ENCODE measurements around the gene THEM5.
"Not testable (repeated sequence)": the region's sequence is repeated elsewhere in the genome, so short reads cannot be mapped to it uniquely, and the experiment has no call there.

The THEM5 gene

DNA sequence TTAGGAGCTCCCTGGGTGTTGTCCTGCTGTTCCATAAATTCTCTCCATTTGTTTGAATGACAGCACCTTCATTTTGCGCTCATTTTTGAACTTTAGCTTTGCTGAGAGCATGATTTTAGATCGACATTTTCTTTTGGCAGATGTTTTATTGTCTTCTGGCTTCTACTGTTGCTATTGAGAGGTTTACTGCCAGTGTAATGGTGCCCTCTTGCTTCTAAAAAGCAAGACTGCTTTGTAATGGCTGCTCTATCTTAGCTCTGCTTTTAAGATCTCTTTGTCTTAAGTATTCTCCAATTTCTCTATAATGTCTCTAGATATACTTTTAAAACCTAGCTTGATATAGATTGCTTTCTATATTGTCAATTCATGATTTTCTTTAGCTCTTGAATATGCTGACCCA, 28.0 kb upstream of the THEM5 start:
- in situ Hi-C loops (cut with MboI; ENCODE audit: low sequenced_read_pairs, unreplicated experiment) = no loop called here
- DNase-seq (ENCODE audit: low spot score) = no peak
- TF ChIP-seq, protein P1, sequence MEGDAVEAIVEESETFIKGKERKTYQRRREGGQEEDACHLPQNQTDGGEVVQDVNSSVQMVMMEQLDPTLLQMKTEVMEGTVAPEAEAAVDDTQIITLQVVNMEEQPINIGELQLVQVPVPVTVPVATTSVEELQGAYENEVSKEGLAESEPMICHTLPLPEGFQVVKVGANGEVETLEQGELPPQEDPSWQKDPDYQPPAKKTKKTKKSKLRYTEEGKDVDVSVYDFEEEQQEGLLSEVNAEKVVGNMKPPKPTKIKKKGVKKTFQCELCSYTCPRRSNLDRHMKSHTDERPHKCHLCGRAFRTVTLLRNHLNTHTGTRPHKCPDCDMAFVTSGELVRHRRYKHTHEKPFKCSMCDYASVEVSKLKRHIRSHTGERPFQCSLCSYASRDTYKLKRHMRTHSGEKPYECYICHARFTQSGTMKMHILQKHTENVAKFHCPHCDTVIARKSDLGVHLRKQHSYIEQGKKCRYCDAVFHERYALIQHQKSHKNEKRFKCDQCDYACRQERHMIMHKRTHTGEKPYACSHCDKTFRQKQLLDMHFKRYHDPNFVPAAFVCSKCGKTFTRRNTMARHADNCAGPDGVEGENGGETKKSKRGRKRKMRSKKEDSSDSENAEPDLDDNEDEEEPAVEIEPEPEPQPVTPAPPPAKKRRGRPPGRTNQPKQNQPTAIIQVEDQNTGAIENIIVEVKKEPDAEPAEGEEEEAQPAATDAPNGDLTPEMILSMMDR (IDR thresholded peaks at IDR 0.05; ENCODE audit: borderline replicate concordance, control extremely low read depth, extremely low read depth, insufficient read depth, missing control alignments) = no peak

DNA sequence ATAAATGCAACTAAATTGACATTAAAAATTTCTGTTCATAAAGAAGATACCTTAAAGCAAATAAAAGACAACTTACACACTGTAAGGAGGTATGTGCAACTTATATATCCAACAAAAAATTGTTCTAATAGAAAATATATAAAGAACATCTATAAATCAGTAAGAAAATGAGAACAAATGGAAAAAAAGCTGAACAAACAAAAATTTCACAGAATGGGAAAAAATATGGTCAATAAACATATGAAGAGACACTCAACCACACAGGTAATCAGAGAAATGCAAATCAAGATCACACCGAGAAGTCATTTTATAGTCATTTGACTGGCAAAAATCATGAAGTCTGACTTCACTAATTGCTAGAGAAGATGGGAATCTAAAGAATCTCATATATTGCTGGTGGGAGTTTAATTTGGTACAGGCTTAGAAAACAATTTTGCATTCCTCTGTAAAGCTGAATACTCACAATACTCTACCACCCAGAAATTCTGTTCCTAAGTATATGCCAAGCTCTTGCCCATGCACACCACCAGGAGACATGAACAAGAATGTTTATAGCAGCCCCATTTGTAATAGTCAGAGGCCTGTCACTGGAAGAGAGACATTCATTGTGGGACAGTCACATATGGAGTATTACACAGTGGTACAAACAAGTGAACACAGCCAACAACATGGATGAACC, 22.0 kb upstream of the THEM5 start:
- in situ Hi-C loops (cut with MboI; ENCODE audit: low sequenced_read_pairs, unreplicated experiment) = no loop called here
- TF ChIP-seq, protein P1 (IDR thresholded peaks at IDR 0.05; ENCODE audit: borderline replicate concordance, control extremely low read depth, extremely low read depth, insufficient read depth, missing control alignments) = no peak
- DNase-seq (ENCODE audit: low spot score) = no peak

DNA sequence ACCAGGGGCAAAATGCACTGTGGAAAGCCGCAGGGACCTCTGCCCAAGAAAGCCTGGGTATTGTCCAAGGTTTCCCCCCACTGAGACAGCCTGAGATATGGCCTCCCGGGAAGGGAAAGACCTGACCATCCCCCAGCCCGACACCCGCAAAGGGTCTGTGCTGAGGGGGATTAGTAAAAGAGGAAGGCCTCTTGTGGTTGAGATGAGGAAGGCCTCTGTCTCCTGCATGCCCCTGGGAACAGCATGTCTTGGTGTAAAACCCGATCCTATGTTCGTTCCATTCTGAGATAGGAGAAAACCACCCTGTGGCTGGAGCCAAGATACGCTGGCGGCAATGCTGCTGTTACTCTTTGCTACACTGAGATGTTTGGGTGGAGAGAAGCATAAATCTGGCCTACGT, 19.3 kb upstream of the THEM5 start:
- DNase-seq (ENCODE audit: low spot score); in situ Hi-C loops (cut with MboI; ENCODE audit: low sequenced_read_pairs, unreplicated experiment): not testable (repeated sequence)

DNA sequence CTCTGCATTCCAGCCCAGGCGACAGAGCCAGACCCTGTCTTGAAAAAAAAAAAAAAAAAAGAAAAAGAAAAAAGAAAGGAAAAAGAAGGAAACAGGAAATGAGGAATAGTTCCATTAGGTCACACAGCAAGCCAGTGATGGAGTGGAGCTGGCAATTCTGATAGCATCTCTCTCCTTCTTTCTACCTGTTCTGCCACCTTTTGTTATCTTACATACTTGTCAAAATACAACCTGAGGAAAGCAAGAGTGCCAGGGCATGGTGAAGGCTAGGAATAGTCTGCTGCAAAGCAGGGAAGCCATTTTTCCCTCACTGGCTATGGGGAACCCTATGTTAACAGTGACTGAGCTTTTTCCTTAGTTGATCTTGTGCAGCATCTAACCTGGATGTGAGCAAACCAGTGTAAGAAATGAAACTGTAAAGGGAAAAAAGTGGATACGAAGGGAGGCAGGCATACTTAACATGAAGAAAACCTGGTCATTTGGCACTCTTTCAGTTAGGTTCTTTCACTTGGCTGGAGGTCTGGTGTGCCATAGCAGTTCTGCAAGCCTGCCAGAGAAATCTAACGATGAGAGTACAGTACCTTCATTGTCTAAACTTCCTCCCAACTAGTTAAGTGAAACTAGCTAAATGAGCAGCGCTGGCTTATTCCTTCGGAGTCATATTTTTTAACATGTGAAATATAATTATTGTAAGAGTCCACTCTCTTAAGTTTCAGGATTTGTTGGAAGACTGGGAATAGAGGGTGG, 17.9 kb upstream of the THEM5 start:
- in situ Hi-C loops (cut with MboI; ENCODE audit: low sequenced_read_pairs, unreplicated experiment) = no loop called here
- DNase-seq (ENCODE audit: low spot score) = no peak
- TF ChIP-seq, protein P1 (IDR thresholded peaks at IDR 0.05; ENCODE audit: borderline replicate concordance, control extremely low read depth, extremely low read depth, insufficient read depth, missing control alignments) = no peak

DNA sequence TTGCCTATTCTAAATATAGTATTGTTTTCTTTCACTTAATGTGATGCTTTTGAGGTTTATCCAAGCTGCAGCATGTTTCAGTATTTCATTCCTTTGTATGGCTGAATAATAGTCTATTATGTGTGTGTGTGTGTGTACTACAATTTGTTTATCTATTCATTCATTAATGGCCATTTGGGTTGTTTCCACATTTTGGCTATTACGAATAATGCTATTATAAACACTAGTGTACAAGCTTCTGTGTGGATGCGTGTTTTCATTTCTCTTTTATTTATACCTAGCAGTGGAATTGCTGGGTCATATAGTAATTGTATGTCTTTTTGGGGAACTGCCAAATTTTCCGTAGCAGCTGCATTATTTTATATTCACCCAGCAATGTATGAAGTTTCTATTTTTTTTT, 15.0 kb upstream of the THEM5 start:
- in situ Hi-C loops (cut with MboI; ENCODE audit: low sequenced_read_pairs, unreplicated experiment) = no loop called here
- TF ChIP-seq, protein P1 (IDR thresholded peaks at IDR 0.05; ENCODE audit: borderline replicate concordance, control extremely low read depth, extremely low read depth, insufficient read depth, missing control alignments) = no peak
- DNase-seq (ENCODE audit: low spot score) = no peak

DNA sequence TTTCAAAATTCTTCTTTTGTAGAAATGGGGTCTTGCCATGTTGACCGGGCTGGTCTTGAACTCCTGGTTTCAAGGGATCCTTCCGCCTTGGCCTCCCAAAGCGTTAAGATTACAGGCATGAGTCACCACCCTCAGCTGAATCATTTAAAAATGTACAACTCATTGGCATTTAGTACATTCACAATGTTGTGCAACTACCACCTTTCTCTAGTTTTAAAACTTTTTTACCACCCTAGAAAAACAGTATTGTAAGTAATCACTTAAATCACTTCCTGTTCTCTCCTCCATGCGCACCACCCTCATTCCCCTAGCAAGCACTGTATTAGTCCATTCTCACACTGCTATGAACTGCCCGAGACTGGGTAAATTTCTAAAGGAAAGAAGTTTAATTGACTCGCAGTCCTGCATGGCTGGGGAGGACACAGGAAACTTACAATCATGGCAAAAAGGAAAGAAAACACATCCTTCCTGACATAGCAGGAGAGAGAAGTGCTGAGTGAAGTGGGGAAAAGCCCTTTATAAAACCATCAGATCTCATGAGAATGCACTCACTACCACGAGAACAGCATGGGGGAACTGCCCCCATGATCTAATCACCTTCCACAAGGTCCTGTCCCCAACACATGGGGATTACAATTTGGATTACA, 14.4 kb upstream of the THEM5 start:
- TF ChIP-seq, protein P1 (IDR thresholded peaks at IDR 0.05; ENCODE audit: borderline replicate concordance, control extremely low read depth, extremely low read depth, insufficient read depth, missing control alignments) = no peak
- in situ Hi-C loops (cut with MboI; ENCODE audit: low sequenced_read_pairs, unreplicated experiment) = no loop called here
- no peak for DNase-seq (ENCODE audit: low spot score)

DNA sequence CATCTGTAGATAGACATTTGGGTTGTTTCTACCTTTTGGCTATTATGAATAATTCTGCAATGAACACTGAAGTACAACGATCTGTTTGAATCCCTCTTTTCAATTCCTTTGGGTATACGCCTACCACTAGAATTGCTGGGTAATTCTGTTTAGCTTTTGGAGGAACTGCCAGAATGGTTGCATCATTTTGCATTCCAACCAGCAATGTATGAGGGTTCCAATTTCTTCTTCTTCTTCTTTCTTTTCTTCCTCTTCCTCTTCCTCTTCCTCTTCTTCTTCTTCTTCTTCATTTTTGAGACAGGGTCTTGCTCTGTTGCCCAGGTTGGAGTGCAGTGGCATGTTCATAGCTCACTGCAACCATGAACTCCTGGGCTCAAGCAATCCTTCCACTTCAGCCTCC, 13.8 kb upstream of the THEM5 start:
- in situ Hi-C loops (cut with MboI; ENCODE audit: low sequenced_read_pairs, unreplicated experiment) = no loop called here
- TF ChIP-seq, protein P1 (IDR thresholded peaks at IDR 0.05; ENCODE audit: borderline replicate concordance, control extremely low read depth, extremely low read depth, insufficient read depth, missing control alignments) = no peak
- no peak for DNase-seq (ENCODE audit: low spot score)

All from GM13976 (cell line).